ENCODE results near the gene PPP1CA.
"Not testable (repeated sequence)": the region's sequence is repeated elsewhere in the genome, so short reads cannot be mapped to it uniquely, and the experiment has no call there.

Gene PPP1CA

DNA sequence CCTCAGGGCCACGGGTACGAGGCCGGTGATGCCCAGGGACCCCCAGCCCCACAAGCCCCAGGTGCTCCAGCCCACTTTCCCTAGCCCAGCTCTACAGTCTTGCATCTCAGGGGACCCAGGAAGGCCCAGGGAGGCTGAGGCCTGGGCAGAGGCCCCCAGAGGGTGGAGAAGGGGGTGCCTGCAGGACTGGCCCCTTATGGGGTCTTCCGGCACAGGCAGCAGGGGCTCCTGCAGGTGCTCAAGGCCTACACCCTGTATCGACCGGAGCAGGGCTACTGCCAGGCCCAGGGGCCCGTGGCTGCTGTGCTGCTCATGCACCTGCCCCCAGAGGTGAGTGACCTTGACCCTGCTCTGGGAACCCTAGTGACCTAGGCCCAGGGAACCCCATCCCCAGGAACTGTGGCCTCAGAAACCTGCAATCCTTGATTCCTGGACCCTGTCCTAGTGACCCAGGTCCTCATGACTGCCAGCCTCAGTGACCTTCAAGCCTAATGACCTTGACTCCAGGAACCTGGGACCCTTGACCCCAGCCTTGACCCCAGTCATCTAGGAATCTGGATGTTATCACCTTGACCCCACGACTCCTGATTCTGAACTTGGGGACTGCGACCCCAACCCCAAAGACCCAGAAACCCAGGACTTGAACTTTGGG lies 4.2 kb upstream of the PPP1CA start:
- H3K9me3 Mint-ChIP-seq = no peaks in the 10 kb centered on the region
- H3K27me3 Mint-ChIP-seq = no peaks in the 10 kb centered on the region
- H3K27ac Mint-ChIP-seq = peak overlapping the region; percentile 87
- DNase-seq (no peak), ATAC-seq (no peak)
- H3K36me3 Mint-ChIP-seq (ENCODE audit: low read depth) = peaks cover 22% of the 10 kb centered on the region
- peaks cover 69% of the 10 kb centered on the region for H3K4me1 Mint-ChIP-seq
- peak overlapping the region; percentile 88 for H3K4me3 Mint-ChIP-seq

DNA sequence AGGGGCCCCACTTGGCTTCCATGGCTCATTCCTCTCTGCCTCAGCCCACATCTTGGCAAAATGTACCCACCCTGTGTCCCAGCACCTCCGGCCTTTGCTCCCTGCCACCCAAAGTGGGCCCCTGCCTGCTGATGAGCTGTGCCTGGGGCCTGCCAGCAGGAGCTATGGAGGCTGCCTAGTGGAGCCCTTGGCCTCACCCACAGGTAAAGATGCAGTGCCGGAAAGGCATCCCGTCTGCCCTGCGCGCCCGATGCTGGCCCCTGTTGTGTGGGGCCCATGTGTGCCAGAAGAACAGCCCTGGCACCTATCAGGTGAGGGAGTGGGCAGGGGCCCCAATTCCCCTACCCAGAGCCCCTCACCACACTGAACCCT lies 3.5 kb upstream of the PPP1CA start:
- Mint-ChIP-seq H3K4me1 (peaks cover 68% of the 10 kb centered on the region), H3K36me3 (ENCODE audit: low read depth) (peaks cover 27% of the 10 kb centered on the region)

DNA sequence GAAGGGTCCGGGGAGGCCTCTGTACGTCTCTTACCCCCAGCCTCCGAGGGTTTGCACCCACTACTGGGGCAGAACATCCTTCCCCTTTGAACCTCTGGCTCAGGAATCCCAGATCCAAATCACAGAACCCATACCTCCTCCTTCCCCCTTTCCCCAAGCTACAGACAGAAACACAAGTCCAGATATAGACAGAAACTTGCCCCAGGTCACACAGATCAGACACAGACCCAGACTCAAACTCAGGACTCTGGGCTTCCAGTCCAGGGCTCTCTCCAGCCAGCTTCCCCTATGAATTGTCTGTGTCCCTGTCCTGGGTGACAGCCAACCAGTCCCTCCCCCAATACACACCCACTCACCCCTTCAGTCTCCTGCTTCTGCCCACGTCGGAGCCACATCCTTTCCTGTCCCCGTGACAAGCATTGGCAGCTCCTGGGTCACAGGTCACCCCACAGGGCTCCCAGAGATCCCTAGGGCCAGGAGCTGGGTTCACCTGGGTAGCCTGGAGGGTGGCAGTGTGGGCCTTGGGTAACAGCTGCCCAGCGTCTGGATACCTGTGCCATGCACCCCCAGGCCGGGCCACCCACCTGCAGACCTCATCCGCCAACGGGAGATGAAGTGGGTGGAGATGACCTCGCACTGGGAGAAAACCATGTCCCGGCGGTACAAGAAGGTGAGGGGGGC lies 3.0 kb upstream of the PPP1CA start:
- Mint-ChIP-seq H3K27me3 (no peaks in the 10 kb centered on the region), H3K4me3 (peak overlapping the region; percentile 88), H3K4me1 (peaks cover 67% of the 10 kb centered on the region), H3K36me3 (ENCODE audit: low read depth) (peaks cover 27% of the 10 kb centered on the region), H3K27ac (peak overlapping the region; percentile 87), H3K9me3 (no peaks in the 10 kb centered on the region)
- DNase-seq = peak; percentile 63
- ATAC-seq = no peak

More for the DNA sequence above, 3.5 kb upstream of the PPP1CA start:
- Mint-ChIP-seq H3K4me3 (peak overlapping the region; percentile 88), H3K27me3 (no peaks in the 10 kb centered on the region), H3K27ac (peak overlapping the region; percentile 87), H3K9me3 (no peaks in the 10 kb centered on the region)
- ATAC-seq = no peak
- peak; percentile 46 for DNase-seq

DNA sequence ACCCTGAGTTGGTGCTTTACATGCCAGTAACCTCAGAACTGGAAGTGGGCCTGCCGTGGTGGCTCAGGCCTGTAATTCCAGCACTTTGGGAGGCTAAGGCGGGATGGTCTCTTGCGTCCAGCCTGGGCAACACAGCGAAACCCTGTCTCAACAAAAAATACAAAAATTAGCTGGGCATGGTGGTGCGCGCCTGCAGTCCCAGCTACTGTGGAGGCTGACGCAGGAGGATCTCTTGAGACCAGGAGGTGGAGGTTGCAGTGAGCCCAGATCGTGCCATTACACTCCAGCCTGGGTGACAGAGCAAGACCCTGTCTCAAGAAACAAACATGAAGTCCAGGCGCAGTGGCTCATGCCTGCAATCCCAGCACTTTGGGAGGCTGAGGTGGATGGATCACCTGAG lies 1.4 kb upstream of the PPP1CA start:
- peaks cover 65% of the 10 kb centered on the region for H3K4me1 Mint-ChIP-seq

DNA sequence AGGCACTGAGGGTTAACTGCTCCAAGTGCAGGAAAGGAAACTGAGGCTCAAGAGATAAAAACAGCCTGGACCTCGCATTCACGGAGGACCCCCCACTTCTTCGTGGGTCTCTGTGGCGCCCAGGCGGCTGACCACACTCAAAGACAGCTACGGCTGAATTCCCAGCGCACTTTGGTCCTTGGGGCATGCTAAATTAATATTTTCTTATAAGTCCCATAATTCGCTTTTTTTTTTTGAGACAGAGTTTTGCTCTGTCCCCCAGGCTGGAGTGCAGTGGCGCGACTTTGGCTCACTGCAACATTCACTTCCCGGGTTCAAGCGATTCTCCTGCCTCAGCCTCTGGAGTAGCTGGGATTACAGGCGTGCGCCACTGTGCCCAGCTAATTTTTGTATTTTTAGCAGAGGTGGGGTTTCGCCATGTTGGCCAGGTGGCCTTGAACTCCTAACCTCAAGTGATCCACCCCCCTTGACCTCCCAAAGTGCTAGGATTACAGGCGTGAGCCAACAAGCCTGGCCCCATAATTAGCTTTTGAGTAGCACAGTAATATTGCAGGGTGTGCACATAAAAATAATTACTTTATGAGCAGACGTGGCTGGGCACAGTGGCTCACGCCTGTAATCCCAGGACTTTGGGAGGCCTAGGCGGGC lies 658 bp upstream of the PPP1CA start:
- peak overlapping the region; percentile 88 for H3K4me3 Mint-ChIP-seq
- not testable (repeated sequence) for ATAC-seq

More for the DNA sequence above, 1.4 kb upstream of the PPP1CA start:
- Mint-ChIP-seq H3K36me3 (ENCODE audit: low read depth) (peaks cover 32% of the 10 kb centered on the region), H3K27ac (peak overlapping the region; percentile 87), H3K4me3 (peak overlapping the region; percentile 88)
- H3K9me3 Mint-ChIP-seq, ATAC-seq, DNase-seq, H3K27me3 Mint-ChIP-seq: not testable (repeated sequence)

DNA sequence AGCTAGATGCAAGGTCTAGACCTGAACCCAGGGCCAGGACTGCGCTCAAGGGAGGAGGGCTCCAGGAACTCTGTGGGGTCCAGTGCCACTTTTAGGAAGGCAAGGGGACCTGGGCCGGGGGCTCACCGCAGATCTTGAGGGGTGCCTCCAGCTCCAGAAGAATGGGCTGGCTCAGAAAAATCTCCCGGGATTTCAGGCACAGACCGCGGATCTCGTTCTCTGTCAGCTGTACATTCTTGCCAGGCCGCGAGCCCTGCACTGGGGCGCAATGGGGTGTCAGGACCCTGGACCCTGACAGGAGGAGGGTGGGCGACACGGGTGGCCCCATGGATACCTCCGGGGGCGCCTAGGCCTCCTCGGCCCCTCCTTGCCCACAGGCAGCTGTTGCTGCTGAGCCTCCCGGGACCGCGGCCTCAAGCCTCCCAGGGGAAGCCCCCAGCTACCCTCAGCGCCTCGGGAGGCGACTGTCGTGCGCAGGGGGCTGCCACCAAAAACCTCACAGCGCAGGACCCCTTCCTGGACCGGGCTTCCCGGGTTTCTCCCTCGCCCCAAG lies 640 bp downstream of the PPP1CA start:
- H3K4me3 Mint-ChIP-seq = peak overlapping the region; percentile 88
- no peaks in the 10 kb centered on the region for H3K27me3 Mint-ChIP-seq
- ATAC-seq = peak; percentile 7
- no peaks in the 10 kb centered on the region for H3K9me3 Mint-ChIP-seq
- DNase-seq = peak; percentile 40
- peaks cover 55% of the 10 kb centered on the region for H3K4me1 Mint-ChIP-seq
- peaks cover 31% of the 10 kb centered on the region for H3K36me3 Mint-ChIP-seq (ENCODE audit: low read depth)
- H3K27ac Mint-ChIP-seq = peak overlapping the region; percentile 75

More for the DNA sequence above, 658 bp upstream of the PPP1CA start:
- peaks cover 63% of the 10 kb centered on the region for H3K4me1 Mint-ChIP-seq
- H3K36me3 Mint-ChIP-seq (ENCODE audit: low read depth) = peaks cover 35% of the 10 kb centered on the region
- not testable (repeated sequence) for DNase-seq, H3K9me3 Mint-ChIP-seq, H3K27me3 Mint-ChIP-seq
- peak overlapping the region; percentile 87 for H3K27ac Mint-ChIP-seq

DNA sequence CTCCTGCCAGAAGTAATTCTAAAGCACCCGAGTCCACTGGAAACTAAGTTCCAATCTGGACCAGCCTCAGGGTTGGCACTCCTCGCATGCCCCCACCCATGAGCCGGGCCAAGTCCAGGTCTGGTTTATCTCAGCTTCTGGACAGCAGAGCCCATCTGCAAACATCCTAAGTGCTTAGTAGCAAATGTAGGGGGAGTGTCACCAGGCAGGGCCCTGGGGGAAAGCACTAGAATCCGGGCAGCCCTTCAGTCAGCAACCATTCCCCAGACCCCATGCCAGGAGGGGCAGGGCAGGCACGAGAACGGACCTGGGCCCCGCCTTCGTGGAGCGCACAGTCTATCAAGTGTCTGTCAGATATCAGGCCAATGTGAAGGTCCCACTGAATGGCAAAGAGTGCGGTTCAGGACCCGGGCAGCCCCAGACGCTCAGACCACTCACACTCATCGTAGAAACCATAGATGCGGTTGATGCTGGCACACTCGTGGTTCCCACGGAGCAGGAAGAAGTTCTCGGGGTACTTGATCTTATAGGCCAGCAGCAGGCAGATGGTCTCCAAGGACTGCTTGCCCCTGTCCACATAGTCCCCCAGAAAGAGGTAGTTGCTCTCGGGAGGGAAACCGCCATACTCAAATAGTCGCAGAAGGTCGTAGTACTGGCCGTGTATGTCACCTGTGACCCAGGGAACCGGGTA lies 1.3 kb downstream of the PPP1CA start:
- Mint-ChIP-seq H3K4me3 (peak overlapping the region; percentile 88), H3K9me3 (no peaks in the 10 kb centered on the region), H3K36me3 (ENCODE audit: low read depth) (peaks cover 30% of the 10 kb centered on the region), H3K27ac (peak overlapping the region; percentile 75), H3K27me3 (no peaks in the 10 kb centered on the region), H3K4me1 (peaks cover 50% of the 10 kb centered on the region)
- ATAC-seq (no peak), DNase-seq (no peak)

DNA sequence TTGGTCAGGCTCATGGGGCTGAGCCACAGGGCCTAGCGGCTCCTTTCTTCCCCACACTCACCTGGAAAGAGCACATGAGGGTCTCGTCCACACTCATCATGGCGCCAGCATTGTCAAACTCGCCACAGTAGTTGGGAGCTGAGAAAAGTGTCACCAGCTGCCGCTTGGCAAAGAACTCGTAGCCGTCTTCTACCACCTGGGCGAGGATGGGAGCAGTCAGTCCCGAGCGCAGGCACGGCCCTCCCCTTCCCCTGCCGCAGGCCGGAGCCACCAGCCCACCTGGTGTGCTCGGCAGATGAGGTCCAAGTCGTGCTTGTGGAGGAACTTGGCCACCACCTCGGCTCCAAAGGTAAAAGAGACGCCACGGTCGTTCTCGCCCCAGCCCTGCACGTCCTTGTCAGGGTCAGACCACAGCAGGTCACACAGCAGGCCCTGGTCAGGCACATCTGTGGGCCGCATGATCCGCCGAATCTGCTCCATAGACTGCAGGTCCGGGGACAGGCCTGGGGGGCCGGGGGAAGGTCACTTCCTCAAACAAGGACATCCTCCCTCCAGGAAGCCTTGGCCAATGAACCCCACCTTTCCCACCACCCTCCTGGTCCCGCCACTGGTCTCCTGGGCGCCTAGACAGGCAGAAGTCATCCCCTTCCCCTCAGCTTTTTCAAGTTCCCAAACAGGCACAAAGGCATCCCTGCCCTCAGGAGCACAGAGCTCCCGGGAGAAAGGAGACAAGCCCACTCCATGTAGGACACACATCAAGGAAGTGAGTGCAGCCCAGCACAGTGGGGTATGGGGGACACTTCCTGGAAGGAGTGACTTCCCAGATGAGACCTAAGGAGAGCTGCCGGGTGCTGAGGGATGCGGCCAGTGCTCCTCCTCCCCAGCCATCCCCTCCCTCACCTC lies 2.7 kb downstream of the PPP1CA start:
- no peaks in the 10 kb centered on the region for H3K27me3 Mint-ChIP-seq
- peaks cover 44% of the 10 kb centered on the region for H3K4me1 Mint-ChIP-seq
- H3K4me3 Mint-ChIP-seq = peak overlapping the region; percentile 4
- no peak for ATAC-seq
- no peak for DNase-seq
- peak overlapping the region; percentile 42 for H3K27ac Mint-ChIP-seq
- H3K36me3 Mint-ChIP-seq (ENCODE audit: low read depth) = peaks cover 30% of the 10 kb centered on the region
- H3K9me3 Mint-ChIP-seq = no peaks in the 10 kb centered on the region

DNA sequence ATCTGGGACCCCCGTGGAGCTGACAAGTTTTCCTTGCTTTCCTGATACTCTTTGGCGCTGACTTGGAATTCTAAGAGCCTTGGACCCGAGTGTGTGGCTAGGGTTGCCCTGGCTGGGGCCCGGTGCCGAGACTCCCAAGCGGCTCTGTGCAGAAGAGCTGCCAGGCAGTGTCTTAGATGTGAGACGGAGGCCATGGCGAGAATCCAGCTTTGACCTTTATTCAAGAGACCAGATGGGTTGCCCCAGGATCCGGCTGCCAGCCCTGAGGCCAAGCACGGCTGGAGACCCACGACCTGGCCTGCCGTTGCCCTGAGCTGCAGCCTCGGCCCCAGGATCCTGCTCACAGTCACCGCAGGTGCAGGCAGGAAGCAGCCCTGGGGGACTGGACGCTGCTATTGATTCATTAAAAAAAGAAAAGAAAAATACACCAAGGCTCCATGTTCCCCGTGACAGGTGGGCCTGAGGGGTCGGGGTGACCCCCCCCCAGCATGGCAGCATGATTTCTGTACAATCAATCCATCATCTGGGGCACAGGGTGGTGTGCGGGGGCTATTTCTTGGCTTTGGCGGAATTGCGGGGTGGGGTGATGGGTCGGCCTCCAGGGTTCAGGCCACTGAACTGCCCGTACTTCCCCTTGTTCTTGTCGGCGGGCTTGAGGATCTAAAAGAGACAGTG lies 3.5 kb downstream of the PPP1CA start:
- H3K27me3 Mint-ChIP-seq = no peaks in the 10 kb centered on the region
- peaks cover 33% of the 10 kb centered on the region for H3K36me3 Mint-ChIP-seq (ENCODE audit: low read depth)
- ATAC-seq (no peak), DNase-seq (no peak)
- no peaks in the 10 kb centered on the region for H3K9me3 Mint-ChIP-seq
- H3K27ac Mint-ChIP-seq = peak overlapping the region; percentile 35
- no peak overlapping the region for H3K4me3 Mint-ChIP-seq
- peaks cover 44% of the 10 kb centered on the region for H3K4me1 Mint-ChIP-seq

DNA sequence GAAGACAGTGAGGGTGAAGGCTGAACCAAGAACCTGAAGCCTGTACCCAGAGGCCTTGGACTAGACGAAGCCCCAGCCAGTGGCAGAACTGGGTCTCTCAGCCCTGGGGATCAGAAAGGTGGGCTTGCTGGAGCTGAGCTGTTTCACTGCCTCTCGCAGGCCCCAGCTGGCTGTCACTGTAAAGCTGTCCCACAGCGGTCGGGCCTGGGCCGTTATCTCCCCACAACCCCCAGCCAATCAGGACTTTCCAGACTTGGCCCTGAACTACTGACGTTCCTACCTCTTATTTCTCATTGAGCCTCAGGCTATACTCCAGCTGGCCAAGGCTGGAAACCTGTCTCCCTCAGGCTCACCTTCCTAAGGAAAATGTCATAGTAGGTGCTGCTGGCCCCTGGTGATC lies 4.1 kb downstream of the PPP1CA start:
- Mint-ChIP-seq H3K4me1 (peaks cover 46% of the 10 kb centered on the region), H3K9me3 (no peaks in the 10 kb centered on the region), H3K36me3 (ENCODE audit: low read depth) (peaks cover 35% of the 10 kb centered on the region), H3K27ac (peak overlapping the region; percentile 35), H3K4me3 (no peak overlapping the region), H3K27me3 (no peaks in the 10 kb centered on the region)
- ATAC-seq (no peak), DNase-seq (no peak)

DNA sequence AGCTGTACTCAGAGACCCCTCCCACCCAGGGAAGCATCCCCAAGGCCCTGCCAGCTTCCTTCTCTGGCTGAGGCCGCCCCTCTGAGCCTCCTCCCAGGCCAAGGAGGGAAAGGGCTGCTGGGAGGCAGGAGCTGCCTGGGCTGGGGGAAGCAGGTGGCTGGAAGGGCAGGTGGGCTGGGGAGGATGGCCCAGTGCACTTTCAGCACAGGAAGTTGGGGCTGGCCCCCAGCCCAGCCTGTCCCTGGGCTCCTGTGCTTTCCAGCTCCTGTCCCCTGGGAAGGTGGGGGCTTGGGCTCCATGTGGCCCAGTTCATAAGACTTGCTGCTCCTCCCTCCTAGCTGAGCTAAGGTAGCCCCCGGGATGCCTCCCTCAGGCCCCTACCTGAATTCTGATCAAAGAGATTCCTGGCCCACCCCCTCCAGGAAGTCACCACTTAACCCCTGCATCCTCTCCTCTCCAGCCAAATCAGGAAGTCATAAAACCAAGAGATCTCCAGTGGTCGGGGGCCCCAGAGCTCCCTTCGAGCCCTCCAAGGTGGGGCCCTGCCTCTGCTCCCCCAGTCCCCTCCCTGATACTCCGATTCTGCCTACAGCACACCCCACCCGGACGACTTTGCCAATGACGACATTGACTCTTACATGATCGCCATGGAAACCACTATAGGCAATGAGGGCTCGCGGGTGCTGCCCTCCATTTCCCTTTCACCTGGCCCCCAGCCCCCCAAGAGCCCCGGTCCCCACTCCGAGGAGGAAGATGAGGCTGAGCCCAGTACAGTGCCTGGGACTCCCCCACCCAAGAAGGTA lies 4.9 kb downstream of the PPP1CA start:
- Mint-ChIP-seq H3K4me3 (no peak overlapping the region), H3K9me3 (no peaks in the 10 kb centered on the region), H3K4me1 (peaks cover 46% of the 10 kb centered on the region), H3K36me3 (ENCODE audit: low read depth) (peaks cover 35% of the 10 kb centered on the region), H3K27me3 (no peaks in the 10 kb centered on the region), H3K27ac (peak overlapping the region; percentile 73)
- ATAC-seq (no peak), DNase-seq (no peak)

DNA sequence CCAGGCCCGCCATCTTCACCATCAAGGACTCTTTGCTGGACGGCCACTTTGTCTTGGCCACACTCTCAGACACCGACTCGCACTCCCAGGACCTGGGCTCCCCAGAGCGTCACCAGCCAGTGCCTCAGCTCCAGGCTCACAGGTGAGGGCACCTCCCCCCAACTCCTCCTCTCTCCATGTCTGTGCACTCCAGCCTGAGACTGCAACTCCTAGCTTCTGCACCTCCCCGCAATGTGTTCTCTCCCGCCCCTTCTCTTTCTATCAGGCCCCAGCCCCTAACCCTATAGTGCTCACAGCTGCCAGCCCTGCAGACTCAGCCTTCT lies 5.4 kb downstream of the PPP1CA start:
- Mint-ChIP-seq H3K27me3 (no peaks in the 10 kb centered on the region), H3K27ac (no peak overlapping the region), H3K4me3 (no peak overlapping the region), H3K4me1 (peaks cover 50% of the 10 kb centered on the region), H3K36me3 (ENCODE audit: low read depth) (peaks cover 35% of the 10 kb centered on the region), H3K9me3 (no peaks in the 10 kb centered on the region)
- ATAC-seq = no peak
- no peak for DNase-seq

Data from activated naive CD8-positive, alpha-beta T cell treated with anti-CD3 and anti-CD28 coated beads, Interleukin-2, amount 50 U/mL, for 24 hours (primary cell).